Activated gamma-delta T cell treated with Interleukin-2 at 50 U/mL for 16 hours (primary cell): ENCODE data around the gene OR52N4.
"Not testable (repeated sequence)": the region's sequence is repeated elsewhere in the genome, so short reads cannot be mapped to it uniquely, and the experiment has no call there.

Experiments used
- DNase-seq: peaks from one replicate; pipeline ENCODE4 v3.0.0-alpha.2; 2020

The OR52N4 gene

DNA sequence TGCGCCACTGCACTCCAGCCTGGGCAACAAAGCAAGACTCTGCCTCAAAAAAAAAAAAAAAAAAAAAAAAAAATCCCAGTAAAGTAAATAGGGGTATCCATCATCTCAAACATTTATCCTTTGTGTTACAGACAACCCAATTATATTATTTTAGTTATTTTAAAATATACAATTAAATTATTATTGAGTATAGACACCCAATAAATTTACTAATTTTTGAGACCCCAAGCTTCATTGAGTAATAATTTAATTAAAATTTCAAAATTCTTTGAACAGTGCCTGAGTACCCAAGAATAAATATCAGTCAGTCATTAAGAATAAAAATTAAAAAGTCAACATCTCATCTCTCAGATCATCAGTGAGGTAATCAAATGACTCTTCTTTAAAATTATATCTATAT, at the start of gene OR52N4:
TSS of gene OR52N4 (plus strand) at position 301 of the 400 bp plus-strand sequence. CDS start 498 bp downstream, outside the sequence.
- no peak for DNase-seq

DNA sequence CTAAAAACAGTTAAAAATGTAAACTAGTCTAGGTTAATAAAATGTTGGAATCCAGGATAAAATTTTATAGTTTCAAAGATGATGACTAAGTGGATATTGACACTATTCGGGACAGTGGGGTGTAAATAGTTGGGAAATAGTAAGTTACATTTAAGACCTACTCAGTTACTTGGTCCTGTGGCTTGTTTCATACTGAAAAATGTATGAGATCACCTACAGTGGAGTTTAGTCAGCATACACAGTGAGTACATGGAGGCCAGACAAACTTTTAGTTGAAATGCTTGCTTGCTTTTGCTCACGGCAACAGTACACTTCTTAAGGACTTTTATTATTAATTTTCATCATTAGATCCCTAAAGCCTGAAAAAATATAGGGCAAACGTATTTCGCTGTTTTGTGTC, 48.4 kb upstream of the OR52N4 start:
- DNase-seq: no peak

DNA sequence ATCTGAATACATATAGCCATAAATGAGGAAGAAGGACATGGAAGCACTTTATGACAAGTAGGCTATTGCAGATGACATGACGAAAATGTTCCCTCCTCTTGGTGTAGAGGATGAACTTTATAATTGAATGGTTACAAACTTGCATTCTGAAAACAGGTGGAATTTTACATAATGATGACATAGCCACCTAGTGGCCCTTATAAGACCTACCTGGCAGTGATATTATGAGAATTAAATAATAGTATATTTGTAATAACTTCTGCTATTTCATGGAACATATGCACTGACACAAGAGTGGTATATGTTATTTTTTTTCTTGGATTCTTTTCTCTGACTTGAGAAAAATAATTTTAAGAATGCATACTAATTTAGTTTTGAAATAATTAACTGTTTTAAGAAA, 41.5 kb upstream of the OR52N4 start:
- DNase-seq: no peak

DNA sequence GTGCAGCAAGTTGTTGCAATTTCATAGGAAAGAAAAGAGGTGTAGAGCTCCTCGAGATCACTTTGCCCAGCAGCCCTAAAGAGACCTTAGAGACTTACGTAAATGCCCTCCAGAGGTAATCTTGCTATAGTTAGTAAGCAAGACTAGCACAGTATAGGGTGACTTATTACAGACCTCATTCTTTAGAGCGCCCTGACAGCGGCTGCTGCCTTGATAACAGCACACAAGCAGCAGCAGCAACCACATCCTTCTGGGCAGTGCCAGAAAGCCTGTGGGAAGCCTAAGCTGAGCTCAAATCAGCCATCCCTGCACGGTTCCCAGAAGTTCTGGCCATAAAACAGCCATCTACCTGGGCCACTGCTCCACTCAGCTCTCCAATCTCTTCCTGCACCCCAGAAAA, 40.3 kb upstream of the OR52N4 start:
- DNase-seq: no peak

DNA sequence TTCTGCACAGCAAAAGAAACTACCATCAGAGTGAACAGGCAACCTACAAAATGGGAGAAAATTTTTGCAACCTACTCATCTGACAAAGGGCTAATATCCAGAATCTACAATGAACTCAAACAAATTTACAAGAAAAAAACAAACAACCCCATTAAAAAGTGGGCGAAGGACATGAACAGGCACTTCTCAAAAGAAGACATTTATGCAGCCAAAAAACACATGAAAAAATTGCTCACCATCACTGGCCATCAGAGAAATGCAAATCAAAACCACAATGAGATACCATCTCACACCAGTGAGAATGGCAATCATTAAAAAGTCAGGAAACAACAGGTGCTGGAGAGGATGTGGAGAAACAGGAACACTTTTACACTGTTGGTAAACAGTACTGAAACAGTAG, 37.5 kb upstream of the OR52N4 start:
- DNase-seq: not testable (repeated sequence)

DNA sequence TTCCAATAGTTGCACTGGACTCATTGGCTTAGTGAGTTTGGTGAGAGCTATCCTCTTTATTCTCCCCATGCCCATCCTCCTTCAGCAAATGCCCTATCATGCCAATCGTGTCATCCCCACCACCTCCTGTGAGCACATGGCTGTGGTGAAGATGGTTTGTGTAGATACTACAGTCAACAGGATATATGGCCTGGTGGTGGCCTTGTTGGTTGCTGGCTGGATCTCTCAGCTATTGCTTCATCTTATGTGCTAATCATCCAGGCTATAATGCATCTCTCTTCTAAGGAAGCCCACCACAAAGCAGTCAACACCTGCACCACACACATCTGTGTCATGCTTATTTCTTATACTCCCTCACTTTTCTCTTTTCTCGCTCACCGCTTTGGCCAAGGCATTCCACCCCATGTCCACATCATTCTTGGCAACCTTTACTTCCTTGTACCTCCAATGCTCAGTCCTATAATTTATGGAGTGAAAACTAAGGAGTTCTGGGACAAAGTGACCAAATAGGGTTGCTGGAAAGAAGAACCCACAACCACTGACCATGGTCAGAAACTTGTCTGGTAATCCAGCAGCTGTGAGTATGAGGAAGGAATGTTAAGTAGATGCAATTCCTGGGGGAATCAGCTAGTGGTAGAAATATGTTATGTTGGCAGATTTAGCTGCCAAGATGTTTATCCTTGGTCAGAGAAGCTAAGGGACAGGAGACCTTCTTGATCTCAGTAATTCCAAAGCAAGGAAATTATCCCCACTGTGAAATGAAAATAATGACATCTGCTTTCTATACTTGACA, 34.1 kb upstream of the OR52N4 start:
- no peak for DNase-seq

DNA sequence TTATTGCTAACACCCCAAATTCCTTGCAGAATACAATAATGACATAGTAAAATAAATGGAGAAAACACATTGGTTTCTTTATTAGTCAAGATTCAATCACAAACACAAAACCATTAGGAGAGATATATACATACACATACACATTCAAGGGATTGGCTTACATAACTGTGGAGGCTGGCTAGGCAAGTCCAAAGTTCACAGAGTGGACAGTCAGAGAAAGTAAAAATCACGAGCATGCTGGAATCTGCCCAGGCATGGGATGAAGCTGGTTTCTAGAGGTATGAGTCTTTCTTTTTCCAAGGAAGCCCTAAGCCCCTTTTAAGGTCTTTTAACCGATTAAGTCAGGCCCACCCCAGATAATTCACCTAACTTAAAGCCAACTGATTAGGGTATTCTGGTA, 31.4 kb upstream of the OR52N4 start:
- DNase-seq: no peak

DNA sequence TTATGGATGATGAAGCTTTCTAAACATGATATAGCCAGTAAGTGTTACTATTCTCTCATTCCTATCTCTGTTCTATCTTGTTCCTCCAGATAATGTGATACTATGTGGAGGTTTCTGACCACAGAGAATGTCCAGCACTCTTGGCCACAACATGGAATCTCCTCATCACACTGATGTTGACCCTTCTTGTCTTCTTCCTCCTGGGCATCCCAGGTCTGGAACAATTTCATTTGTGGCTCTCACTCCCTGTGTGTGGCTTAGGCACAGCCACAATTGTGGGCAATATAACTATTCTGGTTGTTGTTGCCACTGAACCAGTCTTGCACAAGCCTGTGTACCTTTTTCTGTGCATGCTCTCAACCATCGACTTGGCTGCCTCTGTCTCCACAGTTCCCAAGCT, 27.7 kb upstream of the OR52N4 start:
- no peak for DNase-seq

DNA sequence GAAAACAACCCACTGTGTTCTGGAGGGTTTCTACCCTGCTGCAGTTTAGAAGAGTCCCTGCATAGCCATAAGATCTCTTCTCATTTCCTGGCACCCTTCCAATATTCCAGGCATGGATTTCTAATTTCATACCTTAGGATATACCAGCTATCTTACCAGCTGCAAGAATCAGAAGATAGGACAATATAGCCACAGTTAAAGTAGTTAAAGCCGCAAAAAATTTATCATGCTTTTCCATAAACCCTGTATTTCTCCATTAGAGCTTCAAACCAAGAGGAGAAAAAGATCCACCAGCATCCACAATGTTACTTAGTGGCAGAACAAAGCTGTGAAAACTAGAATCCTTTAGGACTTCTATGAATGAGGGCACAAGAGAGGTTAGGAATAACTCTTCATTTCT, 26.4 kb upstream of the OR52N4 start:
- DNase-seq: no peak

DNA sequence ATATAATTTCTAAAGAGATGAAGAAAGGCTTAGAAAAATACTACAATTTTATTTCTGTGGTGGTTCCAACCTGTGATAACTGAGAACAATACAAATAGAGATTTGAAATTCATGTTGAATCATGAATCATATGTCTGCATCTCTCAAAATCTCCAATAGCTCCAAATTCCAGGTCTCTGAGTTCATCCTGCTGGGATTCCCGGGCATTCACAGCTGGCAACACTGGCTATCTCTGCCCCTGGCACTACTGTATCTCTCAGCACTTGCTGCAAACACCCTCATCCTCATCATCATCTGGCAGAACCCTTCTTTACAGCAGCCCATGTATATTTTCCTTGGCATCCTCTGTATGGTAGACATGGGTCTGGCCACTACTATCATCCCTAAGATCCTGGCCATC, 17.6 kb upstream of the OR52N4 start, which contains the start of gene OR56B1:
TSS of gene OR56B1 (plus strand) at position 53 of the 400 bp plus-strand sequence. CDS start at position 122, 69 bp downstream.
- DNase-seq: no peak

DNA sequence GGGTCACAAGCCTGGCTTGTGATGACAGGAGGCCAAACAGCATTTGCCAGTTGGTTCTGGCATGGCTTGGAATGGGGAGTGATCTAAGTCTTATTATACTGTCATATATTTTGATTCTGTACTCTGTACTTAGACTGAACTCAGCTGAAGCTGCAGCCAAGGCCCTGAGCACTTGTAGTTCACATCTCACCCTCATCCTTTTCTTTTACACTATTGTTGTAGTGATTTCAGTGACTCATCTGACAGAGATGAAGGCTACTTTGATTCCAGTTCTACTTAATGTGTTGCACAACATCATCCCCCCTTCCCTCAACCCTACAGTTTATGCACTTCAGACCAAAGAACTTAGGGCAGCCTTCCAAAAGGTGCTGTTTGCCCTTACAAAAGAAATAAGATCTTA, 17.0 kb upstream of the OR52N4 start:
- DNase-seq: no peak

DNA sequence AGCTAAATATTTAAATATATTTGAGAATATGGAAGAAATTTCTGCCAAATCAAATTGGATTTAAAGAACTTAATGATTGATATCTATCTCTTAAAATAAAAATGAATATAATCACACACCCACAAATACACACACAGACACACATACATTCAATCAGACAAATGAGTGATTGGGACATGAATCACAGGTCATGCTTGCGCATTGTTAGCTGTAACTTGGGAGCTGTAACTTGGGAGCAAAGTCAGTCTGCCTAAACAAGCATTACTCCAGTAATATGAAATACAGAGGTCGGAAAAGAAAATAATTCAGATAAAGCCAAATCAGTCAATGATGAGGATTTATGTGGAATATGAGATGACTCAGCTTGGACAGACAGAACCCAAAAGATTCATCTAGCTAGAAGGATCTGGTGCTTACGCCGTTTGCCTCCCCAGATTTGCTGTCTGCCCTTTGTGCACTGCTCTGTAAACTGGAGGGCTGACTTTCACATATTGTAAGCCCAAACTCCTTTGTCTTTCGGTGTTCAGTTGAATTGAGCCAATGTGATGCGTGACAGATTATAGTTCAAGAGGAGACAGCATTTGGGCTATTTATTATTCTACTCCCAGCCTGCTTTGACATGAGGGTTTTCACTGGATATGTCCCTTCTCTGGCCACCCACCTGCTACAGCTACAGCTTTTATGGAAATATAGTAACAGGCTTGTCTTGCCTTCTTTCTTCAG, 16.2 kb upstream of the OR52N4 start:
- no peak for DNase-seq

DNA sequence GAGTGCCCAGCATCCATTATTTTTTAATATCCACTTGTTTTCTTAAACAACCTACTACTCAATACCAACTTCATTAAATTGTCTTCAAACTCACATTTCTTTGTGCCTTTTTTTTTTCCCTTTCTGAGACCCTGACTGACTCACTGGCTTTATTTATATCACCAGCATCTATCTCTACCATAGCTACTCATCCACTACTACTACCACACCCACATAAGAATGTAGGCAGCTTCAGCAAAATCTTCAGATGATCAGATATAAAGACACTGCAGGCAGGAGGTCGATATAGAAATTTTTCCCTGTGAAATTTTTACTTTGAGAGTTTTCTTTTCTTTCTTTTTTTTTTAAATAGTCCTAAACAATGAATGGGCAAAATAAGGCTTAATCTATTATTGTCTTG, 15.6 kb upstream of the OR52N4 start:
- no peak for DNase-seq

DNA sequence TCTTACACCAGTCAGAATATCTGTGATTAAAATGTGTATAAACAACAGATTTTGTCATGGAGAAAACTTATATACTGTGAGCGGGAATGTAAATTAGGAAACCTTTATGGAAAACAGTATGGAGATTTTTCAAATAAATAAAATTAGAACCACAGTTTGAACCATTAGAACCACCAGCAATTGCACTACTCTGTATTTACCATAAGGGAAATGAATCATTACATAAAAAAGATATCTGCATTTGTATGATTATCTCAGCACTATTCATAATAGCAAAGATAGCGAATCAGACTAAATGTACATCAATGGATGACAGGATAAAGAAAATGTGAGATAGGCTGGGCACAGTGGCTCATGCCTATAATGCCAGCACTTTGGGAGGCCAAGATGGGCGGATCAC, 7.4 kb upstream of the OR52N4 start:
- no peak for DNase-seq

DNA sequence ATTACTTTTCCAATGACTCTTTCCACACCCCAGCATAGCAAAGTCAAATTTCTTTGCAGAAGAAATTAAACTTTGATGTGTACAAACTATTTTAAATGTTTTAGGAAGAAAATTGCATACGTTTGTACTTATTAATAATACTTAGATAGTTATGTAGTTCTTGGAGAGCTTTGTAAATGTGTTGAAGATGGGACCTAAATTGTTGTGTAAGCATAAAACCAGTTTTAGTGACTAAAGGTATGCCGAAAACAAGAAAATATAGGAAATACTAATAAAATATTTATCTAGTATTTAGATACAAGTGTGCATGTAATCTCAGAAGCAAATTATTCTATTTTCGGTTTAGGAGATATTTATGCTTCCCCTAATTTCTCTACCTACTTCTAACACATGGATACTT, 4.2 kb upstream of the OR52N4 start:
- DNase-seq: no peak

DNA sequence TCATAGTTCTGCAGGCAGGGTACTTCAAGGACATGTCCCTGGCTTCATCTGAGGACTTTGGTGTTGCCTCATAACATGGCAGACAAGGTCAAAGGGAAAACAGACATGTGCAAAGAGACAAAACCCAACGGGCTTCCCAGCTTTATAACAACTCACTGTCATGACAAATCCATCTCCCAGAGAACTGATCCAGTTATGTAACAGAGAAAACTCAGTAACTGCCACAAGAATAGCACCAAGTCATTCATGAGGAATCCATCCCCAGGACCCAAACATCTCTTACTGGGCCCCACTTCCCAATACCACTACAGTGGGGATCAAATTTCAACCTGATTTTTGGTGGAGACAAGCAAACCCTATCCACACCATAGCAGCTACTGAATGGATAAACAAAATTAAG, 13.0 kb downstream of the OR52N4 start:
- DNase-seq: no peak

DNA sequence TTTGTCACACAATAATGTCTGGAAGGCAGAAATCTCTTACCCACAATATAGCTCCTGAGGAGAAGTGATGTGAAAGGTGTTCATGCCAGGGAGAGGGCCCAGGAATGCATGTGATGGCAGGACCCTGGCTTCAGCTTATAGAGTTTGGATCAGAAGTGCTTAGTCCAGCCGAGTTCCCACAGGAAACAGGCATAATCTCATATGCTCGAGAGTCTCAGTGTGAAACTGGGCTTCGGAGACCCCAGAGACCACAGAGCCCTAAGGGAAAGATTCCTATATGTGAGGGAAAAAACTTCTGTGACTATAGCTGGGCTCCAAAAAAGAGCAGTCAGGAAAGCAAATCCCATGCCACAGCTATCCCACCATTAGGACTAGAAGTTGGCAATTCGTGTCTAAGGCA, 29.2 kb downstream of the OR52N4 start, which contains the start of gene OR52N5:
TSS of gene OR52N5 (minus strand) at position 101 of the 400 bp plus-strand sequence. CDS start 4,721 bp downstream, outside the sequence.
- no peak for DNase-seq

DNA sequence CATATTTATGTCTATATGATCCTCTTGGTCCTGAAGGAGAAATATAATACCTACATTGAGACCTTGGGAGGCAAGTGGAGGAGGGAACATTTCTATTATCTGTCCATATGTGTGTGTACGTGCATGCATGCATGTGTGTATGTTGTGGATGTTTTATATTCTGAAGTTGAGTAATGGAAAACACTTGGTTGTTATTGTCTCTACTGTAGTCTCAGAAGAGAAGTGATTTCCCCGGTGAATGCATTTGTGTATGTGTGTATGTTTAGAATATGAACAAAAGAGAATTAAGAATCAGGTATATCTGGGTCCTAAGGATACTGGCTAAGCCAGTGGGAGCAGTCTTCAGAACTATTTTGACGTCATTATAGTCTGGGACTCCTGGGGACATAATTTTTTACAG, 37.1 kb downstream of the OR52N4 start, which contains the start of gene OR52N1:
TSS of gene OR52N1 (minus strand) at position 101 of the 400 bp plus-strand sequence. CDS start 2,449 bp downstream, outside the sequence.
- no peak for DNase-seq

DNA sequence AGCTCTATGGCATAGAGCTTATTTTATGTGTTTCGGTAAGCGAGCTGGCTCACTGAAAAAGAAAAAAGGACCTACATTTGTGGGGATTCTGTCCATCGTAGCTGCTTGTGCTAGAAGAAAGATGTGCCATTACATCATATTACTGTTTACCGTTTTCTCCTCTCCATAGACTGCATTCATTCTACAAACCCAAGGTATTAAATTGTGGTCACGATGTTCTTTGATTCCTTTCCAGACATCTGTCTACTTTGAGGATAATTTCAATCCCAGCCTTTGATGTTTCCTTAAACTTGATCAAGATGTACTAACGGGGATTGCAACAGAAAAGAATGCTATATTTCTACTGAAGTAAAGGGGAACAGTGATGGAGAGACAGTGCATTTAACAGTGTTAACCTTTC, 42.5 kb downstream of the OR52N4 start:
- DNase-seq: no peak

DNA sequence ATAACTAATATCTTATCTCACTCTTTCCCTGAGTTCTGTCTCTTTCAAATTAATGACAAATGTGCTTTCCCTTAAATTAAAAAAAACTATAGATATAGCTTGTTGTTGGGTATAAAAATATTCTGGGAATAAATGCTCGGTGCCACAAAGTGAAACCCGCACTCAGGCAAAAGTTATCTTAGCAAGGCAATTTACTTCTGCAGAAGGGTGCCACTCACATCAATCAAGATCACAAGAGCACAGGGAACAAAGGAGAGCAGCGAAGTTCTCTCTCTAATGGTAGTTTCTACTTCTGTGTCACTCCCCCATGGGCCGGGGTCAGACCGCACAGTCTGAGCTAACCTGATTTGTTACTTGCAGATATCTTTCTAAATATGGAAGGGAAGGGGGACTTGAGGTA, 49.9 kb downstream of the OR52N4 start:
- DNase-seq: no peak
